AG04449 (cell line): ENCODE measurements around the gene SLN.

Experiments used
- CTCF ChIA-PET: fragments of 350-600 bp; formaldehyde crosslinking; extraction: SDS; loops from one replicate; lab custom pipeline; 2021; ENCODE audit warnings: antibody characterized with exemption; lab: Yijun Ruan, JAX
- POLR2A ChIA-PET: fragments of 400-600, 350-600 bp; formaldehyde crosslinking; extraction: SDS; loops from one replicate; lab custom pipeline; 2020; ENCODE audit warnings: antibody characterized with exemption, inconsistent platforms; lab: Yijun Ruan, JAX
- DNase-seq: peaks from one replicate; pipeline ENCODE4 v3.0.0-alpha.2; 2010; ENCODE audit warnings: low read depth, low spot score
- H3K4me3 ChIP-seq: 2 replicates; pipeline ENCODE4 v1.5.1; 2011; ENCODE audit warnings: low read depth, mild to moderate bottlenecking, control low read depth, low read length
- TF ChIP-seq, protein P1 (sequence below): IDR thresholded peaks from one replicate; pipeline ENCODE4 v1.5.1; 2011; ENCODE audit warnings: mild to moderate bottlenecking, moderate library complexity, low read length, control low read depth, inconsistent platforms; ENCODE audit not compliant: insufficient read depth; ENCODE audit errors: missing control alignments

Gene SLN

DNA sequence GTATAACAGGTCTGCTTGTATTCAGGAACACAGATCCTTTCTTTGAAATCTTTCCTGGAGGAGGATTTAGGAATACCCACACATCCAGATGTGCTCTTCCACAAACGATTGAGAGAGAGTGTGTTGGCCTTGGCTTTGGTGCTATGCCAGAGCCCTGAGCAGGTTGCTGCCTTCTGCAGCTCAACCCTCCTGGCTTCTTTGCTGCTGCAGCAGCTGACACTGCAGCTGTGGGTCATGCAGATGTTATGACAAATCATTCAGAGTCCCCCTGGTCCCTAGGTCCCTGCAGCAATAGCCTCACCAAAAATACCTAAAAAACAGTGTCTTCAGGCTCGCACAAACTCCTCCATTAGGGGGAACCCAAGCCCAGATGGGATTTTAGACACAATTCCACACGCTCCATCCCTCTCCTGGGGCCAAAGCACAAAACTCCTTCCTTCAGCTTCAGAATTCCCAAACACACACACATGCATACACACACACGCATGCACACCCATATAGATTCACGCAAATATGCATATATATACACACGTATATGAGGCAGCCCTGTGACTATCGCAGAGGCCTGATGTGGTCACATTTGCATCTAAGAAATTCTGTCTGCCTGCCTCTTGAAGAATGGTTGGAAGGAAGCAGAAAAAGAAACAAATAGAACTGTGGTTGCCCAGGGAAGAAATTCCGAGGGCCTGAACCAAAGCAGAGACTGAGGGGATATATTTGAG is 35.4 kb downstream of the SLN start:
- TF ChIP-seq, protein P1, sequence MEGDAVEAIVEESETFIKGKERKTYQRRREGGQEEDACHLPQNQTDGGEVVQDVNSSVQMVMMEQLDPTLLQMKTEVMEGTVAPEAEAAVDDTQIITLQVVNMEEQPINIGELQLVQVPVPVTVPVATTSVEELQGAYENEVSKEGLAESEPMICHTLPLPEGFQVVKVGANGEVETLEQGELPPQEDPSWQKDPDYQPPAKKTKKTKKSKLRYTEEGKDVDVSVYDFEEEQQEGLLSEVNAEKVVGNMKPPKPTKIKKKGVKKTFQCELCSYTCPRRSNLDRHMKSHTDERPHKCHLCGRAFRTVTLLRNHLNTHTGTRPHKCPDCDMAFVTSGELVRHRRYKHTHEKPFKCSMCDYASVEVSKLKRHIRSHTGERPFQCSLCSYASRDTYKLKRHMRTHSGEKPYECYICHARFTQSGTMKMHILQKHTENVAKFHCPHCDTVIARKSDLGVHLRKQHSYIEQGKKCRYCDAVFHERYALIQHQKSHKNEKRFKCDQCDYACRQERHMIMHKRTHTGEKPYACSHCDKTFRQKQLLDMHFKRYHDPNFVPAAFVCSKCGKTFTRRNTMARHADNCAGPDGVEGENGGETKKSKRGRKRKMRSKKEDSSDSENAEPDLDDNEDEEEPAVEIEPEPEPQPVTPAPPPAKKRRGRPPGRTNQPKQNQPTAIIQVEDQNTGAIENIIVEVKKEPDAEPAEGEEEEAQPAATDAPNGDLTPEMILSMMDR, result no peak
- ChIA-PET POLR2A (no interaction called here), CTCF (interaction anchor here (3.9 kb wide), 1 partner anchor 13 kb away, joined by 18 read pairs; no protein-coding TSS in a partner anchor)
- DNase-seq, result no peak
- H3K4me3 ChIP-seq, result no peak overlapping the region

DNA sequence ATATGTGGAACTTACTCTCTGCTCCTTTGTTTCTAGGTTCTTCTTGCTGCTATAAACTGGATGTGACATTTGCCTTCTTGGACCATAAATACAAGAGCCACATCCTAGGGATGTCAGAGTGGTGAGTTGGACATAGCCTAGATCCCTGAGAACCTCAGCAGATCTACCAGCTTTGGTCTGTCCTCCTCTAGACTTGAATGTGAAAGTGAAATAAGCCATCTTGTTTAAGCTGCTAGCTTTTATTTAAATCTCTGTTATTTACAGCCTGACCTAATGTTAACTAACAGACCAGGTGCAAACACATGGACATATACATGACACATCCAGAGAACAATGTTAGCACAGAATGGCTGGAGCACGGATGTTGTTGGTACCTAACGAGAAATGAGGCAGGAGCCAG is 36.0 kb downstream of the SLN start:
- no peak for DNase-seq
- no peak overlapping the region for H3K4me3 ChIP-seq
- TF ChIP-seq, protein P1, result no peak
- CTCF ChIA-PET, result interaction anchor here (1.2 to 3.9 kb wide), 3 partner anchors 8 to 100 kb away, joined by 5 to 18 read pairs (median 6); no protein-coding TSS in a partner anchor
- POLR2A ChIA-PET, result no interaction called here

DNA sequence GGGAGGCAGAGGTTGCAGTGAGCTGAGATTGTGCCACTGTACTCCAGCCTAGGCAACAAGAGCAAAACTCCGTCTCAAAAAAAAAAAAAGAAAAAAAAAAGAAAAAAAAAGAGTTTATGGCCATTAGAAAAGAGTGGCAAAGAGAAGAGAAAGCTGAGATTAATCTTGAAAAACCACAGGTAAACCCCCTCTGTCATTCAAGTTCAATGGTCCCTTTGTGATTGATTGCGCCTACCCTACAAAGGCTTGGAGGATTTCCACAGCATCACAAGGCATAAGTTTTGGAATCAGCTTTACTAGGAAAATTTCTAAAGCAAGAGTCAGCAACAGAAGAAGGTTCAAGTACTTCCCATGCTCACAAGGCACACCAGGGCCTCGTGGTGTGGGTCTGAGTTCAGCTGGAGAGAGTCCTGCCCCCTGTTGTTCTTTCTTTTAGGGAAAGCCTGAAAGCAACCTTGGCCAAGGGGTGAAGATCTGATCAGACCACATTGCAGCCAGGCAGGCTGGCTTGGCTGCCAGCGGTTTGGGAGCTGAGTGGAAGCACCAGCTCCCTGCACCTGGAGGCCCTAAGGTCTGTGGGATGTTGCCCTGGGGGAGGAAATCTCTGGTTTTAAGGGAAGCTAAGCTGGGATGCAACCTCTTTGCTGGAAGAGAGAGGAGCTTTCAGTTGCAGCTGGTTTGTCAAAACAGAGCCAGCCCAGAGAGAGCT is 41.8 kb downstream of the SLN start:
- ChIA-PET CTCF (interaction anchor here (1.4 to 3.6 kb wide), 3 partner anchors 19 to 110 kb away, joined by 3 to 19 read pairs (median 6); no protein-coding TSS in a partner anchor), POLR2A (no interaction called here)
- TF ChIP-seq, protein P1, result no peak
- H3K4me3 ChIP-seq, result no peak overlapping the region
- DNase-seq, result no peak

DNA sequence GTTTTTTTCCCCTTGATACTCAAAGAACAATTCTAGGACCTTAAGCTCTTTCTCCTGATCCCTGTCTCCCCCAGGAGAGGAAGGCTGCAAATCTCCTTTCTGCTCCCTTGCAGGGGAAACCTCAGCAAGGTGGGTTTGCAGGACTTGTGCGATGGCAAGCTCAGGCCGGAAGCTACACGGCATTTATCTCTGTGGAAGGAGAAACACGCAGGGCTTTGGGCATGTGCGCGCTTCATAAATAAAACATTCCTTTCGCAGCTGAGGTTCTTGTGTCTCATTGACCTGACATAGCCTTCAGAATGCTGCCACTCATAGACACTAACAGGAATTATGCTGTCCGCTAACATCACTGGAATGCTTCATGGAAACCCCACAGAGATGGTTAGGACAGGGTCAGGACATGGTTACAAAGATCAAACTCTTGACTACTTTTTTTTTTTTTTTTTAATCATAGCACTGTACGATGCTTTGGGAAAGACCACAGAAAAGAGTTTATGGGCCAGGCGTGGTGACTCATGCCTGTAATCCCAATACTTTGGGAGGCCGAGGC is 42.6 kb downstream of the SLN start:
- DNase-seq, result no peak
- POLR2A ChIA-PET, result no interaction called here
- no peak overlapping the region for H3K4me3 ChIP-seq
- TF ChIP-seq, protein P1, result no peak
- CTCF ChIA-PET, result interaction anchor here (3.6 kb wide), 1 partner anchor 20 kb away, joined by 19 read pairs; no protein-coding TSS in a partner anchor

DNA sequence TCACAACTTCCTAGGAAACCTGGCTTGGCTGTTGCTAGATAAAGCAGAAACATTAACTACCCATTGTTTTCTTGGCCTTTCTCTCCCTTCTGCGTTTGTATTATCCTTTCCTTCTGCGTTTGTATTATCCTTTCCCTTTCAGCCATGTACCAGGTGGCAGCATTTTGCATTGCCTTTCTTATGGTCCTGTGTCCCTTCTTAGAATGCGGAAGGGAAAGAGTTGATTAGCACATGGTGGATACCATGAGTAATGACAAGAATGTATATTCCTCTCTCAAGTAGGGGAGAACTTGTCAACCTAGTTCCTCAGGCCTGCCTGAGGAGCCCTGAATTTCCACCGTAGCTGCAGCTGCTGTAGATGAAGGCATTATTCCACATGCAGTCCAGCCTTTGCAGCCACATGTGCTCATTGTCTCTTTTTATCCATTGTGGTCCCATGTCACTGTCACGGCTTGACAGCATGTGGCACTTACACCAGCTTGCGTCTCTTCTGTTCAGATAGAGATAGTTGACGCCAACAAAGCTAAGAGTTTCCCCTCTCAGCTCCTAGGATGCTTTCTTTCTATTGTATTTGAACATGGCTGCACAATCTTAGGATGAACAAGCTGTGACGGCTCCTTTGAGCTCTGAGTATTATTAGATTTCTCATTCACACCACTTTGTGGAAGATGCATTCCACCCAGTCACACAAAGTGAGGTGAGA is 44.8 kb downstream of the SLN start:
- no peak for DNase-seq
- POLR2A ChIA-PET, result no interaction called here
- TF ChIP-seq, protein P1, result no peak
- CTCF ChIA-PET, result no interaction called here
- H3K4me3 ChIP-seq, result no peak overlapping the region
